ENCODE data around the gene GSTO1.

- no peak for TF ChIP-seq POLR2A (IDR thresholded peaks at IDR 0.05; ENCODE audit: low read length)
- no peak for TF ChIP-seq GATA1 (IDR thresholded peaks at IDR 0.05; ENCODE audit: low read depth, low read length)
Observed at GRCh38 chr10:104240078-104240477, 14.6 kb upstream of the GSTO1 start.
